Stimulated activated CD8-positive, alpha-beta memory T cell treated with anti-CD3 and anti-CD28 coated beads, Interleukin-4, amount 100 ng/mL, for 1 hour (primary cell): ENCODE results near the gene GNB3.
A peak's percentile ranks its signal among the peaks of the same experiment; 100 is the strongest.

Experiments used
- DNase-seq, 2 donors: peaks; one replicate each; pipeline ENCODE4 v3.0.0-alpha.2; 2020; ENCODE audit warnings: low read depth in 2 of 2, low spot score in 1 of 2

GNB3 gene

DNA sequence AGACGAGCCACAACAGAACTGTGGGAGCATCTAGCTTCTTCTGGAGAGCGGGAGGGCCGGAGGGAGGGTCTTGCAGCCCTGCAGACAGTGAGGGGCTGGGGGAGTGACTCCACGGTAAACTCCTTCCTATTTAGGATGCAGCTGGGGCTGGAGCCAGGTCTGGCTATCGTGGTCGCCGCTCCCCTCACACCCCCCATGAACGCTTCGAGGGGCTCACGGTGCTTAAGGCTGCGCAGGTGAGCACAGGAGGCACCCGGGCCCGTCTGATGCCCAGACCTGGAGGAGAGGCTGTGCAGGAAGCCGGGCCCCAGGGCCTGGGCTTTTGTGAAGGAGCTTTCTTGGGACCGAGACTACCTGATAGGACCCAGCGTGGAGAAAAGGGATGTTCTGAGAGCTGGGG, 3.9 kb upstream of the GNB3 start:
- no peak for DNase-seq

DNA sequence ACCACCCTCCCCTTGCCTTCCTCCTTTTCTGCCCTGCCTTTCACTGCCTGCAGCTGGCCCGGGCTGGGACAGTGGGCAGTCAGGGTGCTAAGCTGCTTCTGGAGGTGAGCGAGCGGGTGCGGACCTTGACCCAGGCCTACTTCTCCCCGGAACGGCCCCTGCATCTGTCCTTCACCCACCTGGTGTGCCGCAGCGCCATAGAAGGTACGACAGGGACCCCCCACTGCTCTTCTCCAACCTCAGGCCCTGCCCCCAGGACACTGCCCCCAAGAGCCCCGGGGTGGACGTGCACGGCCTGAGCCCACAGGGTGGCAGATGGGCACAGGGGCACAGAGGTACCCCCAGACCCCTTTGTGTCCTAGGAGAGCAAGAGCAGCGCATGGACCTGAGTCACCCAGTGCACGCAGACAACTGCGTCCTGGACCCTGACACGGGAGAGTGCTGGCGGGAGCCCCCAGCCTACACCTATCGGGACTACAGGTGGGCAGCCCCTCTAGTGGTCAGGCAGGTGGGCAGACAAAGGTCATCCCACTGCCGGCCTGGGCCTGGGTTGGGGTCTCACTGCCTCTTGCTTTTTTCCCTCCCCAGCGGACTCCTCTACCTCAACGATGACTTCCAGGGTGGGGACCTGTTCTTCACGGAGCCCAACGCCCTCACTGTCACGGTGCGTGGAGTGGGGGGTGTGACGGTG, 3.2 kb upstream of the GNB3 start:
- DNase-seq = no peak

DNA sequence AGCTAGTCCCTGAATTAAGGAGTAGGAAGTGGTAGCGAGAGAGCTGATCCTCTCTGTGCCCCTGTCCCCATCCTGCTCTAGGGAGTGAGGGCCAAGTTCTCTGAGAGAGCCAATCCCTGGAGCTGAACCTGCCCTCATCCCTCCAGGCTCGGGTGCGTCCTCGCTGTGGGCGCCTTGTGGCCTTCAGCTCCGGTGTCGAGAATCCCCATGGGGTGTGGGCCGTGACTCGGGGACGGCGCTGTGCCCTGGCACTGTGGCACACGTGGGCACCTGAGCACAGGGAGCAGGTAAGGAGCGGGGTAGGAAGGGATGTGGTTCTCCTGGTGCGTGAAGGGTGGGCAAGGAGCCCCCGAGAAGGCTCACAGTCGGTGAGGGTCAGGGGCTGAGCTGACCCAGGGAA, 1.9 kb upstream of the GNB3 start:
- no peak for DNase-seq

DNA sequence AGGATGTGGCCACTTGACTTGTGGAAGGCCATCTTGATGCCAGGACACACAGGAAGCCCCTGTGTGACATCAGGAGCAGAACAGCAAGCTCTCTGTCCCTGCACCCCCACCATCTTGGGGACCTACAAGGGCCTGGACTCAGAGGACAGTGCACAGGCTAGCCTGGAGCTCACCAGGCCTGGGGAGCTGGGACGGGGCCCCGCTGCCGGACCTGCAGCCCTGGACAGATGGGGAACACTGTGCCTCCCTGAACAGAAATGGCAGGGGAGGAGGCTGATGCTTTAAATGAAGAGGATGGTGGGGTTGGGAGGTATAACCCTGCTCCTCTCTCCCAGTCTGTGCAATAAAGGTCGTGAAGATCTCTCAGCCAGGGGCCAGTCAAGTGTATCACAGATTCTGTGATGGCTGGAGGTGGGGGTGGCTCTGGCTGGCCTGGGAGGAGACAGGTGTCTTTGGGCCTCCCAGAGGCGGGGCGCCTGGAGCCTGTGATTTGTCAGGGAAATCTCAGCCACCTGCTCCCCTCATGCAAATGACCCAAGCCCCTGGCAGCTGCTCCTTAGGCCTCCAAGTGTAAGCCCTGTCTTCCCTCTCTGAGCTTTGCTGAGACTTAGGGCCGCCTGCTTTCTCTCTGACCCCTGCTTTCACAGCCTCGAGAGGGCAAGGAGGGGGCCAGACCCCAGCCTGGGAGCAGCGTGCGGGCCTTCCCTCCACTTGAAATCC, 1.1 kb upstream of the GNB3 start:
- no peak for DNase-seq

DNA sequence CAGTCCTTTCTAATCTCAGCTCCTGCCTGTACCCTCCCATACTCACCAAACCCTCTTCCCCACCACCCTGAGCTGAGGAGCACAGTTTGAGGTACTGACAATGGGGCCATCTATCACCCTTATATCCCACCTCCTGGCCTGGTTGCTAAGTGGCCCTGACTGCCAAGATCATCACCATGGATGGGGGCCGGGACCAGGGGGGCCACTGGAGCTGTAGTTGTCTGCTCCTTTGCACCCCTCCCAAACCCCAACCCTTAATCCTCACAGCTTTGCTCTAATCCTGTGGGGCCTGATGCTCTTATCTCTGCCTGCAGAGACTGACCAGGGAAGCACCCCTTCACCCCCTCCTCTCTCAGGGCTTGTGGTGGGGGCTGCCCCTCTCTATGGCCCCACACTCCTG, 395 bp upstream of the GNB3 start:
- no peak for DNase-seq

DNA sequence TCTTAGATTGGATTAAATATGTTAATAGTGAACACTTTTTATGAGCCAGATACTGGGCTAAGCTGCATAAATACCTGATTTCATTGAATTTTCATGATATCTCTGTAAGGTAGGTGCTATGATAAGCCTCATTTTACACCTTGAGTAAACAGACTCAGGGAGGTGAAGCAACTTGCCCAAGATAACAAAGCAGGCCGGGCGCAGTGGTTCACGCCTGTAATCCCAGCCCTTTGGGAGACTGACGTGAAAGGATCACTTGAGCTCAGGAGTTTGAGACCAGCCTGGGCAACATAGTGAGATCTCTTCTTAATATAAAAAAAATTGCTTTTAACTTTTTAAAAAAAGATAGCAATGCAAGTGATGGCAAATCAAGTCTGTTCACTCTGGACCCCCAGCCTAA, 1.4 kb downstream of the GNB3 start:
- no peak for DNase-seq

DNA sequence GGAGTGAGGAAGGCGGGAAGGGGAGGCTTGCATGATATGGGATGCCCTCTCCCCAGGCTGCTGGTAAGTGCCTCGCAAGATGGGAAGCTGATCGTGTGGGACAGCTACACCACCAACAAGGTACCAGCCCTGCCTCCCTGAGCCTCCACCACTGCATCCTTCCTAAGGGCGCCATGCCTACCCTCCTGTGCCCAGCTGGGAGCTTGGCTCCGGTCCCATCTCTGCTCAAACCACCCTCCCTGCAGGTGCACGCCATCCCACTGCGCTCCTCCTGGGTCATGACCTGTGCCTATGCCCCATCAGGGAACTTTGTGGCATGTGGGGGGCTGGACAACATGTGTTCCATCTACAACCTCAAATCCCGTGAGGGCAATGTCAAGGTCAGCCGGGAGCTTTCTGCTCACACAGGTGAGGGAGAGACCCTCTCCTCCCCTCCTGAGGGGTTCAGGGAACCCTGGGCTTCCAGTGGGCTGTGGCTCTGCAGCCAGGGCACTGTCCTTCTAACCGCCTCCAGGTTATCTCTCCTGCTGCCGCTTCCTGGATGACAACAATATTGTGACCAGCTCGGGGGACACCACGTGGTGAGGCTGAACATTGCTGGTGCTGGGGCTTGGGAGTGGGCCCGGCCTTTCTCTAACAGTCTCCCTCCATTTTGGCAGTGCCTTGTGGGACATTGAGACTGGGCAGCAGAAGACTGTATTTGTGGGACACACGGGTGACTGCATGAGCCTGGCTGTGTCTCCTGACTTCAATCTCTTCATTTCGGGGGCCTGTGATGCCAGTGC, 2.6 kb downstream of the GNB3 start:
- no peak for DNase-seq

DNA sequence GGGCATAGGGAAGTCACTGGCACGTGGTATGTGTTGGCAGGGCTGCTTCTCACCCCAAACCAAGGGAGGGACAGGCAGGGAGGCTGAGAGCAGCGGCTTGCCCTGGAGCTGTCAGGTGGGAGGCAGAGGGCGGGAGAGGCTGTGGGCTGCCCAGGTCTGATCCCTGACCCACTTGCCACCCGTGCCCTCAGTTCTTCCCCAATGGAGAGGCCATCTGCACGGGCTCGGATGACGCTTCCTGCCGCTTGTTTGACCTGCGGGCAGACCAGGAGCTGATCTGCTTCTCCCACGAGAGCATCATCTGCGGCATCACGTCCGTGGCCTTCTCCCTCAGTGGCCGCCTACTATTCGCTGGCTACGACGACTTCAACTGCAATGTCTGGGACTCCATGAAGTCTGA, 4.7 kb downstream of the GNB3 start:
- no peak for DNase-seq

DNA sequence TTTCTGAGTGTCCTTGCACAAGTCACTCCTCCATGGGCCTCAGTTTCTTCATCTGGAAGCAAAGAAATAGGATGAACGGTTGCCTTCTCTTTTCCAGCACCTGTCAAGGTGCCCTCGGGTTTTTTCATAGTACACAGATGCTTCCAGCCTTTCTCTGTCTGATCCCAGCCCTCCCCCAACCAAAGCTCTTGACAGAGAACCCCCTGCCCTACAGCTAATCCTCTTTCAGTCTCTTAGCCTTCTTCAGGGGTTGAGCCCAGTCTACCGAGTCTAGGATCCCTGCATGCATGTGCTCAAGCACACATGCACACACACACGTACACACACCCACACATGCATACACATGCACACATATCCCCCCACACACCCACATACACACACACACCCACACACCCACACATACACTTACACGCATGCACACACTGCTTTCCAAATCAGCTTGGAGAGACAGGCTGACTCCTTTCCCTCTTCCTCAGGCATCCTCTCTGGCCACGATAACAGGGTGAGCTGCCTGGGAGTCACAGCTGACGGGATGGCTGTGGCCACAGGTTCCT, 5.7 kb downstream of the GNB3 start:
- no peak for DNase-seq

DNA sequence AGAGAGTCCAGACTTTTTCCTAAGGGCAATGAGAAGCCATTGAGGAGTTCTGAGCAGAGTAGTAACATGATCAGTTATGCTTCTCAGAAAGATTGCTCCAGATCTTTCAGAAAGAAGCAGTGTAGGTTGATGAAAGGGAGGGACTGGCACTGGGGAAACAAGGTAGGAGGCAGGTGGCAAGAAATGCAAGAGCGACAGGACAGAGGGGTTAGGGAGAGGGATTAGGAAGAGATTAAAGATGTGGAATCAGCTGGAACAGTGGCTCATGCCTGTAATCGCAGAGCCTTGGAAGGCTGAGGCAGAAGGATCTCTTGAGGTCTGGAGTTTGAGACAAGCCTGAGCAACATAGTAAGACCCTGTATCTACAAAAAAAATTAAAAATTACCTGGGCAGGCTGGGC, 7.0 kb downstream of the GNB3 start:
- no peak for DNase-seq

DNA sequence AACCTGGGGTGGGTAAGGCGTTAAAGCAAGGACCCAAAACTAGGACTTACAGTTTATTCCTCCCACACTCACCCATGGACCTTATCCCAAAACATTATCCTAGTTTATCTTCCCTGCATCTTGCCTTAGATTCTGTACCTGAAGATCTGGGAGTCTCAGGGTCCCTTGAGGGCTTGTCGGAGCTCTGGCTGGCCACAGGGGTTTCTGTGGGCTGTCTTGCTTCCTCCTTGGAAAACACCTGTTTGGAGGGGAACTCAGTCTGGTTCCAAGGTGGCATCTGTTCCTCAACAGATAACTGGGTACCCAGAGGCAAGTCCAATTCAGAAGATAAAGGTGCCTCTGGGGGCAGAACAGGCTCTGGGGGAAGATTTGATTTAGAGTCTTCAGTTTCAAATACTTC, 8.7 kb downstream of the GNB3 start:
- DNase-seq = no peak

DNA sequence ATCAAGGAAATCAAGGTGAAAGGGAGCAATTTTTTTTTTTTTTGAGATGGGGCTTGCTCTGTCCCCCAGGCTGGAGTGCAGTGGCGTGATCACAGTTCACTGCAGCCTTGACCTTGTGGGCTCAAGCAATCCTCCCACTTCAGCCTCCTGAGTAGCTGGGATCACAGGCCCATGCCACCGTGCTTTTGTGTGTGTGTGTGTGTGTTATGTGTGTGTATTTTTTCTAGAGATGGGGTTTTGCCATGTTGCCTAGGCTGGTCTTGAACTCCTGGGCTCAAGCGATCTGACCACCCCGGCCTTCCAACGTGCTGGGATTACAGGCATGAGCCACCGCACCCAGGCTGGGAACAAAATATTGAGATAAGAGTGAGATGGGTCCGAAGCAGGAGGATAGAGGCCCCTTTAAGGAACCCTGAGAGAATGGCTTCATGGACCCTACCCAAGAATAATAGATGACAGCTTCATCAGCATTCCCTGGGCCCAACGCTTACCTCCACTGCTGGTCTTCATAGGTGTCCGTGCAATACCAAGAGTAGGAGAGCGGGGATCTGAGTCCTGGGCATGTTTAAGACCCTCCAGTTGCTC, 9.3 kb downstream of the GNB3 start:
- no peak for DNase-seq

DNA sequence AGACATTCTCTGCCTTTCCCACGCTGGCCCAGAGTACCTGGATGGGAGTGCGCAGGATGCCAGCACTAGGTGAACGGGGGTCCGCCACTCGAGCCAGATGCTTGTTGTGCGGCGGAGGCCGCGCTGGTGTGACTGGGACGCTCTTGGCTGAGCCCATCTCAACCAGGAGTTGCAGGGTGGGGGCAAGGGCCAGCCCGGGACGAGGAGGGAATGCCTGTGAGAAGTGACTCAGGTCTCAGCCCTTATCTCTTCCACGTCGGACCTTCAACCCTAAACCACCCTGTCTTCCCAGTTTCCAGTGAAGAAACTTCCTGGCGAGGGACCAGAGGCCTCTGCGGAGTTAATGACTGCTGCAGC, 10.0 kb downstream of the GNB3 start:
- no peak for DNase-seq

DNA sequence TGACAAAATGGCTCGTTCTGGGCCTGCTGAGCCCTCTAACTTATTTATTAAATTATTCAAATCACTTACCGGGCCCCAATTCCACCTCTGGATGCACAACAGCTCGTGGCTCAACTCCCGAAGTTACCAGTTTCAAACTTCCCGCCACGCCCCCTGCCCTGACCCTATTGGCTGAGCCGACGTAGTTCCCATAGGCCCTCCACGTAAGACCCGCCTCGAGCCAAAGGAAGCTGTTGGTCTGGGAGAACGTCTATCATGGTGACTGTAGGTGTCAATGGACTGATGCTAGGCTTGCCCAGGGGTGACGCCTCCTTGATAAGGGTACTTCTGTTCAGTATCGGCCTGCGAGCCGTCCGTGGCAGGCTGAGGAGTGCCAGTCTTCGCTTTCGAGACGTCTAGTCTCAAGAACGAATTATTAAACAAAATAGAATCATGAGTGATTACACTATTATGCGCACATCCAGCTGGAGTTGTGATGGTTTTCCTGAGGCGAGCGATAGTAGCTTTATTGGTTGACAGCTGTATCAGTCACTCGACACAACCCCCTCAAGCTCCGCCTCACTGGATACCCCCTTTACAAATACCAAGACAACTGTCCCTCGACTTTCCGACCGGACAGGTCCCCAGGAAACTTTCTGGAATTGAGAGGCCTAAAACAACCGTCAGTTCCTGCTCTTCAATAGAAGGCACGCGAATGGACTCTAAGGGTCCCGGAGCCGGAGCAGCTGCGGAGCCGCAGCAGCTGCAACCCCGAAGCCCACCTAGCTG, 10.6 kb downstream of the GNB3 start, which contains the start of gene CDCA3:
Gene CDCA3, minus strand, starts transcription at position 134 of the 768 bp plus-strand sequence. CDS start 334 bp downstream, outside the sequence.
- DNase-seq = peak; percentile 80 to 85

DNA sequence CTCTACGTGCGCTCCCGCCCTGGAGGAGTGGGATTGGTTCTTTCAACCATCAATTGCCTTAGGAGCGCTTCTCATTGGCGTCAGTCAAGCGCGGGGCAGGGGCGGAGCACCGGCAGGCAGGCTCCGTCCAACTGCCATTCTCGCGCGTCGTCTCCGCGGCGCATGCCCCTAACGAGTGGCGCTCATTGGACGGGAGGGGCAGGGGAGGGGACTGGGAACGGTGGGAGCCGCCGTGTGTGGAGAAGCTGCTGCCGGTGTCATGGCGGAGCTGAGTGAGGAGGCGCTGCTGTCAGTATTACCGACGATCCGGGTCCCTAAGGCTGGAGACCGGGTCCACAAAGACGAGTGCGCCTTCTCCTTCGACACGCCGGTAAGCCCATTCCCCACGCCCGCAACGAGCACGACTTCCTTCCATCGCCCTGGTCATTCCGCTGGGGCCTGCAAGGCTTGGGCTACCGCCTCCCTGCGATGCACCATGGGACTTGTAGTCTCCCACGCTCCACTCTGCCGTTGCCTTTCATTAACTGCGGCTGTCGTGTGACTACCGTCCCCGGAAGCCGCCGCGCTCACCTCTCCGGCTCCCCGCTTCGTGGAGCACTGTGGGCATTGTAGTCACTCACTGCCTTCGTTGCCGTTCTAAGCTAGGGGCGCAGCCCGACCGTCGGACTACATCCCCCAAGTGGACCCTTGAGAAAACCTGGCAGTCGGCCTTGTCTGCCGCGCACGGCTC, 11.4 kb downstream of the GNB3 start, which contains the start of gene USP5:
Gene USP5, plus strand, starts transcription at position 230 of the 730 bp plus-strand sequence. Its CDS starts 30 bp downstream, at position 260.
- peak; percentile 93 to 96 for DNase-seq

DNA sequence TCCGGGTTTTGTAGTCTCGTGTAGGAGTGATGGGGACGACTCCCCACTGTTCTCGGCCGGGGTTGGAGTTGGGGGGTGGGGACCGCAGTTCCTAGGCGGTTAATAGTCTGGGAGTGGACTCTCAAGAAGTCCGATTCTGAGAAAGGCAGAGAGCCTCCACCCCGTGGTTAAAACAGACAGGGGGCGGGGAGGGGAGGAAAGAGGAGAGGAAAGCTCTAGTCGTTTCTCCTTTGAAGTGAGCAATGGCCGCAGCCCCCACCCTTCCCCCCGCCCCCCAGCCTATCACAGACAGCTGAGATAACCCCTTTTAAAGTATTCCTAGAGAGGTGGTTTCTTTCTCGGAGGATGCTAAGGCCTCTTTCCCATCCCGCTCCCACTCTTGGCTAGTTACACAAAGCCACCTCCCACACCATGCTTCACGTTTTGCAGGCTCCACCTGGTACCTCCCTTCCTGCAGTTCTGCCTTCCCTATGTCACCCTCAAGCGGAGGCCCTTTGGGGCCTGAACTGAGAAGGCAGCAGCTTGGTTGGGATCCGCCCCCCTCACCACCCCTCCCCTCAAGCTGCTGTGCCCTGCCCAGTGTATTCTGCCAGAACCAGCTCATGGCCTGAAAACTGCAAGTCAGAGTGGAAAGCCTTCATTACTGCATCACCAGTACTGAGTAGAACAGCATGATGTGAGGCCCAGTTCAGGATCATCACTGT, 12.1 kb downstream of the GNB3 start:
- DNase-seq = no peak

DNA sequence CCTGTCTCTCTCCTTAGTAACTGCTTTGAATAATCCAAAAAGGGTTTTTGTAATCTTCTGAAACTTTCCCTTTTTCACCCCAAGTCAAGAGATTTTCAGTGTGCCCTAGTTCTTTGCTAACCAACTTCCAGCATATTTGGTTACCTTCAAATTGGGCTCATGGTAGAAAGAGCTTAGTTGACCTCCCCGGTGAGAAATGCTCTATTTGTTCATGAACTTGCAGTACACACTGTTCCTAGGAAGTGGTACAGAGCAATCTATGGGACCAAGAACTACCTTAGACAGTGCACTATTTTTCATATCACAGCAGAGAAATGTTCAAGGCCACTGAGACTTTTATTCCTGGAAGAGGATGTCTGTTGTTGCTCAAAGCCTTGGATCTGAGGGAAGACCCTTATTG, 12.9 kb downstream of the GNB3 start:
- DNase-seq = no peak

DNA sequence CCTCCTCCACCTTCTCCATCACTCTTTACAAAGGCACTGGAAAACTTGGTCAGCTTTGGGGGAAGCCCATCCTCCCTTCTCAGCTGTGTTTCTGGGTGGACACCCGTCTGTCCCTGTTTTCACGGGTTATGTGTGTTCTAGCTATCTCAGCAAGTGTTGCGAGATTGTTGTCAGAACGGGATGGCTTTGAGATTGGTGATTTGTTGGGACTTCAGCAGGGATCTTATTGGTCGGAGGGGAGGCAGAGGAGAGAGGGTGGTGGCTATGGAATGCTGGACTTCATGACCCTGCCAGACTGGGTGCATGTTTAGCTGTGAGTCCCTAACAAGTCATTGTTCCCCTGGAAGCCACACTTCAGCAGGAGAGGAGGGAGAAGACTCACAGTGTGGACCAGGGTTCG, 13.3 kb downstream of the GNB3 start:
- DNase-seq = no peak

DNA sequence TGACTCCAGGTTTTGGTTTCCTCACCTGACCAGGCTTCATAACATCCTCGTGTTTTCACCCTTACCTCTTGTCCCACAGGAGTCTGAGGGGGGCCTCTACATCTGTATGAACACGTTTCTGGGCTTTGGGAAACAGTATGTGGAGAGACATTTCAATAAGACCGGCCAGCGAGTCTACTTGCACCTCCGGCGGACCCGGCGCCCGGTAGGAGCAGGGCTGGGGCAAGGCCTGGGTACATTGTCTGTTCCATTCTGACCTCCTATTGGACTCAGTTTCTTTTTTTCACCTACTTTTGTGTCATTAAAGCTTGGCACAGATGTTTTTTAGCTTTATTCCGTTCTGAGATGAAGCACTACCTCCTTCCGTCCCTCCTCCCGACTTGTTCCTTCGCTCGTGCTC, 14.6 kb downstream of the GNB3 start:
- no peak for DNase-seq
